ENCODE data around the gene KNDC1.

KNDC1 gene

DNA sequence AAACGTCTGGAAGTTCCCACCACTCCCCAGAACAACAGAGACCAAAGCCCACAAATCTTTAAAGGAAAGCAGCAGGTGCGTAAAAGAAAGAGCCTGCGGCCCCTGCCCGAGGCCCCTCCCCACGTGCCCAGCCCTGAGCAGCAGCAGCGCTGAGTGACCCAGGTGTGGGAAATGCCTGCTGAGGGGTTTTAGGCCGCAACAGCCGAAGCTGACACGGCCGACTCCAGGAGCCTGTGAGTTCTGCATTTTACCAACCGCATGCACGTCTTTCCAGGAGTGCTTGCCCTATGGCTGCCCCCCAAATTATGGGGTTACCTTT, 1.6 kb upstream of the KNDC1 start:
- Histone ChIP-seq H3K36me3 (ENCODE audit: control insufficient read depth, insufficient read depth, low read length) (no peaks in the 10 kb centered on the region), H3K4me3 (replicated peaks; ENCODE audit: low read depth, low read length) (no peak overlapping the region), H3K27me3 (replicated peaks; ENCODE audit: control insufficient read depth, insufficient read depth, low read length) (no peaks in the 10 kb centered on the region; the same call in 1 of the 2 replicates)
- TF ChIP-seq CTCF (IDR thresholded peaks at IDR 0.05; ENCODE audit: insufficient read depth, low read length, poor library complexity, severe bottlenecking): no peak
- DNase-seq (ENCODE audit: extremely low read depth, insufficient read length): no peak

GRCh38 chr10:133158756-133159610, 1.0 kb upstream of the KNDC1 start:
- Histone ChIP-seq H3K27me3 (replicated peaks; ENCODE audit: control insufficient read depth, insufficient read depth, low read length) (no peaks in the 10 kb centered on the region; the same call in 1 of the 2 replicates), H3K4me3 (replicated peaks; ENCODE audit: low read depth, low read length) (no peak overlapping the region), H3K36me3 (ENCODE audit: control insufficient read depth, insufficient read depth, low read length) (no peaks in the 10 kb centered on the region)
- TF ChIP-seq CTCF (IDR thresholded peaks at IDR 0.05; ENCODE audit: insufficient read depth, low read length, poor library complexity, severe bottlenecking): no peak
- DNase-seq (ENCODE audit: extremely low read depth, insufficient read length): no peak

DNA sequence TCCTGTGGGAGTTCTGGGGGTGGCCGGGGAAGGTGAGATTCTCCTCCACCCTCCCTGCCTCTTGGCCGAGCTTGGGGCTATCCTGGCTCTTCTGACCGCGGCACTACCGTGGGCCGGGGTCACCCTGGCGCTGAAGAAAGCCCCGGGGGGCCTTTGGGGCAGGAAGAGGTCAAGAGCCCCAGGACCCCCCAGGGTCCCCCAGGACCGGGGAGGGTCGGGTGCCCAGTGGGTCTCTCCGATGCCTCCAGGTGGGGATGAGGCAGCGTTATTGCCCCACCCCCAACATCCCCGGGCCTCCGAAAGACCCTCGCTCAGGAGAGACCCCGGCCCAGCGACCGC, 439 bp upstream of the KNDC1 start:
- H3K4me3 ChIP-seq (replicated peaks; ENCODE audit: low read depth, low read length): no peak overlapping the region
- H3K27me3 ChIP-seq (replicated peaks; ENCODE audit: control insufficient read depth, insufficient read depth, low read length): no peaks in the 10 kb centered on the region; the same call in 1 of the 2 replicates
- no peak for TF ChIP-seq CTCF (IDR thresholded peaks at IDR 0.05; ENCODE audit: insufficient read depth, low read length, poor library complexity, severe bottlenecking)
- H3K36me3 ChIP-seq (ENCODE audit: control insufficient read depth, insufficient read depth, low read length): no peaks in the 10 kb centered on the region
- DNase-seq (ENCODE audit: extremely low read depth, insufficient read length): no peak

DNA sequence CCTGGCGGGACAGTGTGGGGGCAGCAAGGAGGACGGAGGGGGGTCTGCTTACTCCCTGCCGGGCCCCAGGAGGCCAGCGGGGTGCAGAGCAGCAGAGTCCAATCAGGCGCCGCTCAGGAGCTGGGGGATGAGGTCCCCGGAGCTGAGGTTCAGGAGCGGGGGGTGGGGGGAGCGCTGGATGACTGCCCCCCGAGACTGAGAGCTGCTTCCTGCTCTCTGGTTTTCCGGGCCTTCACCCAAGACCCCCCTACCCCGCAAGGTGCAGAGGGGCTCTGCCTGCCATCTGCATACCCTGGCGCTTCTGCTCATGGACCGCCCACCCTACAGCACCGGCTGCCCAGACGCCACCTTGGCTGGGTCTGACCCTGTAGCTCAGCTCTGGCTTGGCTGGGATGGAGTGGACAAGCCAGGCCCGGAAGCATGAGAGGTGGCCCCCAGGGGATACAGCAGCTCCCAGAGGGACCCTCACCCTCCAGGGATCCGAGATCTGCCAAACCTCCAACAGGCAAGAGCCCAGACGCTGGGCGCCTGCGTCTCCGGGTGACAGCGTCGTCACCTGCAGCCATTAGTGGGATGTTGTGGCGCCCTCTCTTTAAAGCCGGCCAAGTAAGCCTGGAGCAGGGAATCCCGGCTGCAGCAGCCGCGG, 930 bp downstream of the KNDC1 start:
- no peak overlapping the region for H3K4me3 ChIP-seq (replicated peaks; ENCODE audit: low read depth, low read length)
- no peak for DNase-seq (ENCODE audit: extremely low read depth, insufficient read length)

GRCh38 chr10:133161486-133162109, 1.6 kb downstream of the KNDC1 start:
- TF ChIP-seq CTCF (IDR thresholded peaks at IDR 0.05; ENCODE audit: insufficient read depth, low read length, poor library complexity, severe bottlenecking): no peak
- Histone ChIP-seq H3K4me3 (replicated peaks; ENCODE audit: low read depth, low read length) (no peak overlapping the region), H3K36me3 (ENCODE audit: control insufficient read depth, insufficient read depth, low read length) (no peaks in the 10 kb centered on the region), H3K27me3 (replicated peaks; ENCODE audit: control insufficient read depth, insufficient read depth, low read length) (no peaks in the 10 kb centered on the region; the same call in 1 of the 2 replicates)
- DNase-seq (ENCODE audit: extremely low read depth, insufficient read length): no peak

More for the DNA sequence above, 930 bp downstream of the KNDC1 start:
- Histone ChIP-seq H3K36me3 (ENCODE audit: control insufficient read depth, insufficient read depth, low read length) (no peaks in the 10 kb centered on the region), H3K27me3 (replicated peaks; ENCODE audit: control insufficient read depth, insufficient read depth, low read length) (no peaks in the 10 kb centered on the region; the same call in 1 of the 2 replicates)
- TF ChIP-seq CTCF (IDR thresholded peaks at IDR 0.05; ENCODE audit: insufficient read depth, low read length, poor library complexity, severe bottlenecking): no peak
